HAP-1 (cell line): ENCODE results near the gene NRP1.
A peak's percentile ranks its signal among the peaks of the same experiment; 100 is the strongest.

Experiments used
- DNase-seq, 2 experiments: peaks; one replicate each; pipeline ENCODE4 v3.0.0-alpha.2; 2016 to 2020; ENCODE audit warnings: low spot score in 2 of 2
- H3K27me3 ChIP-seq: fragments of 250-450 bp; sonication (Bioruptor Pico); 2 replicates; pipeline ENCODE4 v1.5.1; 2020; ENCODE audit warnings: low read depth, mild to moderate bottlenecking, moderate library complexity
- H3K36me3 ChIP-seq: fragments of 250-450 bp; sonication (Bioruptor Pico); replicated peaks from 2 replicates; pipeline ENCODE4 v1.5.1; 2020; ENCODE audit warnings: mild to moderate bottlenecking
- H3K4me1 ChIP-seq: fragments of 250-450 bp; sonication (Bioruptor Pico); 2 replicates; pipeline ENCODE4 v1.5.1; 2020; ENCODE audit warnings: mild to moderate bottlenecking
- H3K4me3 ChIP-seq: fragments of 250-450 bp; sonication (Bioruptor Pico); 2 replicates; pipeline ENCODE4 v1.5.1; 2020; ENCODE audit warnings: mild to moderate bottlenecking, moderate library complexity
- H3K9me3 ChIP-seq: fragments of 250-450 bp; sonication (Bioruptor Pico); 2 replicates; pipeline ENCODE4 v1.5.1; 2020; ENCODE audit warnings: mild to moderate bottlenecking, moderate library complexity
- in situ Hi-C: fragments of 300-500 bp; cut with MboI; formaldehyde crosslinking; loops from 3 replicates; pipeline ENCODE4 v1.14.3; 2020; ENCODE audit warnings: low sequenced_read_pairs, inconsistent platforms, mixed read lengths

The NRP1 gene

GRCh38 chr10:33270971-33271370 is 63.5 kb downstream of the NRP1 start:
- peak in 1 of 2 experiments; percentile 70 for DNase-seq
- H3K36me3 ChIP-seq = no peaks in the 10 kb centered on the region; the same call in 1 of the 2 replicates

GRCh38 chr10:33267708-33268107 is 66.8 kb downstream of the NRP1 start:
- Histone ChIP-seq H3K36me3 (peaks cover 4% of the 10 kb centered on the region; the same call in 1 of the 2 replicates), H3K4me3 (no peak overlapping the region), H3K27me3 (no peaks in the 10 kb centered on the region), H3K4me1 (peaks cover 25% of the 10 kb centered on the region), H3K9me3 (no peaks in the 10 kb centered on the region)
- DNase-seq = no peak
- in situ Hi-C loops = no loop called here

More at GRCh38 chr10:33270971-33271370, 63.5 kb downstream of the NRP1 start:
- in situ Hi-C loops = no loop called here
- H3K4me3 ChIP-seq = no peak overlapping the region
- no peaks in the 10 kb centered on the region for H3K27me3 ChIP-seq
- no peaks in the 10 kb centered on the region for H3K9me3 ChIP-seq
- peaks cover 44% of the 10 kb centered on the region for H3K4me1 ChIP-seq

GRCh38 chr10:33265621-33266020 is 68.8 kb downstream of the NRP1 start:
- Histone ChIP-seq H3K36me3 (peaks cover 8% of the 10 kb centered on the region), H3K4me1 (peaks cover 4% of the 10 kb centered on the region), H3K27me3 (no peaks in the 10 kb centered on the region), H3K9me3 (no peaks in the 10 kb centered on the region), H3K4me3 (no peak overlapping the region)
- DNase-seq = no peak
- in situ Hi-C loops = no loop called here

- Histone ChIP-seq H3K27me3 (no peaks in the 10 kb centered on the region), H3K4me3 (no peak overlapping the region), H3K4me1 (no peaks in the 10 kb centered on the region), H3K9me3 (no peaks in the 10 kb centered on the region), H3K36me3 (peaks cover 8% of the 10 kb centered on the region)
- in situ Hi-C loops = no loop called here
- DNase-seq = no peak
These were observed 71.0 kb downstream of the NRP1 start for GRCh38 chr10:33263453-33263852.

- H3K27me3 ChIP-seq = no peaks in the 10 kb centered on the region
- H3K4me1 ChIP-seq = no peaks in the 10 kb centered on the region
- H3K9me3 ChIP-seq = no peaks in the 10 kb centered on the region
- peaks cover 11% of the 10 kb centered on the region for H3K36me3 ChIP-seq
- no peak for DNase-seq
- in situ Hi-C loops = no loop called here
- no peak overlapping the region for H3K4me3 ChIP-seq
These were observed 71.6 kb downstream of the NRP1 start for GRCh38 chr10:33262871-33263270.

GRCh38 chr10:33260403-33261149 is 73.9 kb downstream of the NRP1 start:
- H3K27me3 ChIP-seq = no peaks in the 10 kb centered on the region
- H3K4me3 ChIP-seq = no peak overlapping the region
- H3K9me3 ChIP-seq = no peaks in the 10 kb centered on the region
- H3K4me1 ChIP-seq = no peaks in the 10 kb centered on the region
- in situ Hi-C loops = no loop called here
- H3K36me3 ChIP-seq = peaks cover 11% of the 10 kb centered on the region
- DNase-seq = no peak

GRCh38 chr10:33258967-33259366 is 75.5 kb downstream of the NRP1 start:
- H3K36me3 ChIP-seq = peaks cover 13% of the 10 kb centered on the region
- H3K9me3 ChIP-seq = no peaks in the 10 kb centered on the region
- no peak overlapping the region for H3K4me3 ChIP-seq
- no peaks in the 10 kb centered on the region for H3K27me3 ChIP-seq
- no peaks in the 10 kb centered on the region; the same call in 1 of the 2 replicates for H3K4me1 ChIP-seq
- in situ Hi-C loops = no loop called here
- DNase-seq = no peak

- no peaks in the 10 kb centered on the region for H3K27me3 ChIP-seq
- H3K36me3 ChIP-seq = peaks cover 23% of the 10 kb centered on the region
- no peaks in the 10 kb centered on the region; the same call in 1 of the 2 replicates for H3K9me3 ChIP-seq
- H3K4me3 ChIP-seq = no peak overlapping the region
- no peaks in the 10 kb centered on the region; the same call in none of the 2 replicates for H3K4me1 ChIP-seq
- DNase-seq = no peak
- in situ Hi-C loops = no loop called here
These were observed 76.9 kb downstream of the NRP1 start for GRCh38 chr10:33257439-33258080.

- no peaks in the 10 kb centered on the region; the same call in none of the 2 replicates for H3K4me1 ChIP-seq
- no peak overlapping the region for H3K4me3 ChIP-seq
- no peak for DNase-seq
- peaks cover 21% of the 10 kb centered on the region for H3K36me3 ChIP-seq
- no peaks in the 10 kb centered on the region for H3K27me3 ChIP-seq
- in situ Hi-C loops = no loop called here
- no peaks in the 10 kb centered on the region; the same call in 1 of the 2 replicates for H3K9me3 ChIP-seq
These were observed 78.0 kb downstream of the NRP1 start for GRCh38 chr10:33256458-33256857.

- Histone ChIP-seq H3K9me3 (no peaks in the 10 kb centered on the region; the same call in 1 of the 2 replicates), H3K27me3 (no peaks in the 10 kb centered on the region), H3K4me1 (no peaks in the 10 kb centered on the region; the same call in none of the 2 replicates), H3K4me3 (no peak overlapping the region), H3K36me3 (peaks cover 26% of the 10 kb centered on the region)
- in situ Hi-C loops = no loop called here
- no peak for DNase-seq
These were observed 79.8 kb downstream of the NRP1 start for GRCh38 chr10:33254556-33255160.

- Histone ChIP-seq H3K4me3 (no peak overlapping the region), H3K9me3 (no peaks in the 10 kb centered on the region; the same call in 1 of the 2 replicates), H3K36me3 (peaks cover 29% of the 10 kb centered on the region), H3K27me3 (no peaks in the 10 kb centered on the region), H3K4me1 (no peaks in the 10 kb centered on the region; the same call in none of the 2 replicates)
- in situ Hi-C loops = no loop called here
- no peak for DNase-seq
These were observed 81.1 kb downstream of the NRP1 start for GRCh38 chr10:33253411-33253810.

- DNase-seq = no peak
- H3K27me3 ChIP-seq = no peaks in the 10 kb centered on the region
- H3K4me1 ChIP-seq = no peaks in the 10 kb centered on the region; the same call in none of the 2 replicates
- in situ Hi-C loops = no loop called here
- H3K9me3 ChIP-seq = no peaks in the 10 kb centered on the region; the same call in 1 of the 2 replicates
- no peak overlapping the region for H3K4me3 ChIP-seq
- H3K36me3 ChIP-seq = peaks cover 27% of the 10 kb centered on the region
These were observed 81.7 kb downstream of the NRP1 start for GRCh38 chr10:33252794-33253203.

- Histone ChIP-seq H3K36me3 (peaks cover 29% of the 10 kb centered on the region), H3K4me3 (no peak overlapping the region), H3K4me1 (no peaks in the 10 kb centered on the region; the same call in none of the 2 replicates), H3K27me3 (no peaks in the 10 kb centered on the region), H3K9me3 (no peaks in the 10 kb centered on the region; the same call in 1 of the 2 replicates)
- DNase-seq = no peak
- in situ Hi-C loops = no loop called here
These were observed 82.1 kb downstream of the NRP1 start for GRCh38 chr10:33252324-33252723.
